Stimulated activated CD4-positive, alpha-beta T cell treated with anti-CD3 and anti-CD28 coated beads, TNF-alpha, amount 100 ng/mL, for 48 hours (primary cell): ENCODE results near the gene MTA1.

Experiments
- DNase-seq, 3 donors: peaks; one replicate each; pipeline ENCODE4 v3.0.0-alpha.2; 2020; ENCODE audit warnings: low read depth in 3 of 3

MTA1 gene

GRCh38 chr14:105445290-105445689, 25.7 kb downstream of the MTA1 start:
- DNase-seq = no peak

GRCh38 chr14:105445901-105446845, 26.5 kb downstream of the MTA1 start:
- no peak for DNase-seq

GRCh38 chr14:105446971-105447370, 27.3 kb downstream of the MTA1 start:
- DNase-seq = no peak

- no peak for DNase-seq
Observed at GRCh38 chr14:105447651-105448640, 28.3 kb downstream of the MTA1 start.

- DNase-seq = peak; percentile 18 to 40 (median 21)
Observed at GRCh38 chr14:105448706-105449111, 29.1 kb downstream of the MTA1 start.

- no peak for DNase-seq
Observed at GRCh38 chr14:105449276-105450122, 29.9 kb downstream of the MTA1 start.

GRCh38 chr14:105450123-105450505, 30.5 kb downstream of the MTA1 start:
- DNase-seq = no peak

- DNase-seq = no peak
Observed at GRCh38 chr14:105450864-105451720, 31.5 kb downstream of the MTA1 start.

- no peak for DNase-seq
Observed at GRCh38 chr14:105452963-105453362, 33.3 kb downstream of the MTA1 start.

- no peak for DNase-seq
Observed at GRCh38 chr14:105453847-105454246, 34.2 kb downstream of the MTA1 start.

- no peak for DNase-seq
Observed at GRCh38 chr14:105455086-105455640, 35.5 kb downstream of the MTA1 start.

GRCh38 chr14:105455766-105456660, 36.4 kb downstream of the MTA1 start:
- no peak for DNase-seq

GRCh38 chr14:105456736-105457617, 37.4 kb downstream of the MTA1 start:
- no peak for DNase-seq

- DNase-seq = no peak
Observed at GRCh38 chr14:105458010-105458409, 38.4 kb downstream of the MTA1 start.

- no peak for DNase-seq
Observed at GRCh38 chr14:105458571-105458970, 38.9 kb downstream of the MTA1 start.

- no peak for DNase-seq
Observed at GRCh38 chr14:105460116-105460515, 40.5 kb downstream of the MTA1 start.

GRCh38 chr14:105460616-105461015, 41.0 kb downstream of the MTA1 start:
- DNase-seq = no peak

- DNase-seq = no peak
Observed at GRCh38 chr14:105461903-105462302, 42.3 kb downstream of the MTA1 start.
